Measurements from ENCODE around the gene C17orf58. TPM values are rescaled to one million over a fixed set of nuclear protein-coding genes. Genes with fewer than 3 reads are reported as not detected.
A peak's percentile ranks its signal among the peaks of the same experiment; 100 is the strongest.

The C17orf58 gene
- total and polyA plus RNA-seq, 2 of the 8 experiments (the other 6 are each of a cell fraction or from before 2014, with no cell fraction given), result 22.6 to 24.1 TPM

- 0 out of 2 replicates have a peak, but pooled peaks have one; percentile 25 for TF ChIP-seq E2F6 (IDR thresholded peaks at IDR 0.05)
- TF ChIP-seq KDM1A (IDR thresholded peaks at IDR 0.05; ENCODE audit: borderline replicate concordance, low read length), result peak; percentile 77
- TF ChIP-seq, protein P1, sequence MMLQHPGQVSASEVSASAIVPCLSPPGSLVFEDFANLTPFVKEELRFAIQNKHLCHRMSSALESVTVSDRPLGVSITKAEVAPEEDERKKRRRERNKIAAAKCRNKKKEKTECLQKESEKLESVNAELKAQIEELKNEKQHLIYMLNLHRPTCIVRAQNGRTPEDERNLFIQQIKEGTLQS (IDR thresholded peaks at IDR 0.05; ENCODE audit: insufficient read depth, low read depth, low read length), result no peak
Measured at GRCh38 chr17:67993998-67994361, 2.3 kb downstream of the C17orf58 start (continued).

Measured in H1 (cell line).